SH-SY5Y (cell line): ENCODE data around the gene IQSEC2.

Experiments used
- GATA2 ChIP-seq: IDR thresholded peaks from 2 replicates; pipeline ENCODE4 v1.6.1; 2011; ENCODE audit warnings: mild to moderate bottlenecking, low read depth, low read length
- GATA3 ChIP-seq: IDR thresholded peaks from 2 replicates; pipeline ENCODE4 v1.6.1; 2011; ENCODE audit warnings: low read depth, mild to moderate bottlenecking, low read length, moderate library complexity

DNA sequence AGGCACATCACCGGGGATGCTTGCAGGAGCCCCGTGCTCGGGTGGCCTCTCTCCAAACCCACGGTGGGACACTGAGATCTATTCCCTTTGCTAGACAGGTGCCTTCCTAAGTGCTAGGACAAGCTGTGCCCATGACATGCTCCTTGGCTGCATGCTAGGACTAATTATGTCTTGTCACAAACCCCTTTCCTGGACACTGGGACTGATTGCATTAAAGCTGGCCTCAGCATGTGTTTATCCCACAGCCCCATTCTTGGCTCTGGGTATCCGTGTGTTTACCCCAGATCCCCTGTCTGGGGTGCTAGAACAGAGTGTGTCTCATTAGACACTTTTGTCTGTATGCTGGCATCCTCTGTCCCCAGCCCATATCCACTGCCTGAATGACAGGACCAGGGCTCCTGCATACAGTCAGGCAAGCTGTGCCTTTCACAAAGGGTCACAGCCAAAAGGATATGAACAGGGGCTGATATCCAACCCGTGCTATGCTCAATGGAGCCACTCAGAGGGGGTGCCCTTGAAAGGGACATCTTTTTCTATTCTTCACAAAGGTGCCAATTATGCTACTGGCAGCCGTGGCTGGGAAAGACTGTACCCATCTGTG lies 9.2 kb upstream of the IQSEC2 start:
- TF ChIP-seq GATA3 (no peak), GATA2 (no peak)
